Measurements from ENCODE around the gene TPH2.

Gene TPH2

DNA sequence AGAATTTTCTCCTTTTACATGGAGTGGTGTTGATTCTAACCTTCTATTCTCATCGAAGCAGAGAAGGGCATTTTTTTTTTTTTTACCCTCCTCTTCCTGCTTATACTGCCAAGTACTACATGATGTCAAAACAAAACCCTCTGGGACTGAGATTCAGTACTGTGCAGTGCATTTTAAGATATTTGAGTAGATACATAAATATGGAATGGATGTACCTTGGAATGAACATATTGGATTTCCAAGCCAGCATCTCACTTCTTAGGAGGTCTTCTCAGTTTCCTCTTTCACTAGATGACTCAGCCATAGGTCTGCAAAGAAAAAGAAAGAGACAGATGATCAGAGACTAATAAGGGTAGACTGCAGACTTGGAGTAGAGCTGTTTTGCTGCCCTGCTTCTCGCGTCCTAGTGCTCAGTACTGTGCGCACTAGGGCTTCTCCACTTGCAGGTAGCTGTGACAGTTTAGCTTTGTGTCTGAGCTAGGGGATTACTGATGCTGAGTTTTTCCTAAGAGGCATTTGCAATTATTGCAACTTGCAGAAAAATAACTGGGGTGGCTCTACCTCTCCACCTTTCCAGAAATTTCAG is 20.4 kb downstream of the TPH2 start:
- peak; percentile 54 for DNase-seq (ENCODE audit: low read depth)

DNA sequence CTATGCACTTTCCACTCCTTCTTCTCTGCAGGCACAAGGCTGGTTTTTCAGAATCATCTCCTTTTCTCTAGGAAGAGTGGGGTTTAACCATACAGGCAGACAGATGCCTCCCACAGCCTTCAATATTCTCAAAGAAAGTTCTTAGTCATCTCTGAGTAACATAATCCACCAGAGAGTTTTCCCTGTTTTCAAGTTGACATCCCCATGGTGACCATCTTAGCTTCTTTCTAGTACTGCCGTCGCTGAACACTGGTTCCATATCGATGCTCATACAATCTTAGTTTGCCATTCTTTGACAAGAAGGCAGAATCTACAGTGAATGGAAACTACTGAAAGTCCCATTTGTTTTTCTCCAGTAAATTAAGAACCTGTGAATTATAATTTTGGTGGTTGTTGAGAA is 28.6 kb downstream of the TPH2 start:
- peak; percentile 21 for DNase-seq (ENCODE audit: low read depth)

DNA sequence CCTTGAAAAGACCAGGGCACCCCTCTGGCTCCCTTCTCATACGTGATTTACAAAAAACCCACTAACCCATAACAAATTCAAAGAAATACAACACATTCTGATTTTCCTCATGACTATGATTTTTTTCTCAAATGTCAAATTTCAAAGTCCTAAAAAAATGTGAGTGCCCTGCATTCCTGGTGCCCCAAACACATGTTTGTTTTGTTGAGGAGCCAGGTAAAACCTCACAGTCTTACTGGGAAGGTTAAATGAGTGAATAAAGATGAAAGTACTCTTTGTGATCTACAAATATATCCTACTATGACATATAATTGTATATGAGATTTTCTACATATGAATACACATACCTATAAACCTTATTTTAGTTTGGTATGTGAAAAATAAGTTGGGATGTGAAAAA is 30.7 kb downstream of the TPH2 start:
- no peak for DNase-seq (ENCODE audit: low read depth)

DNA sequence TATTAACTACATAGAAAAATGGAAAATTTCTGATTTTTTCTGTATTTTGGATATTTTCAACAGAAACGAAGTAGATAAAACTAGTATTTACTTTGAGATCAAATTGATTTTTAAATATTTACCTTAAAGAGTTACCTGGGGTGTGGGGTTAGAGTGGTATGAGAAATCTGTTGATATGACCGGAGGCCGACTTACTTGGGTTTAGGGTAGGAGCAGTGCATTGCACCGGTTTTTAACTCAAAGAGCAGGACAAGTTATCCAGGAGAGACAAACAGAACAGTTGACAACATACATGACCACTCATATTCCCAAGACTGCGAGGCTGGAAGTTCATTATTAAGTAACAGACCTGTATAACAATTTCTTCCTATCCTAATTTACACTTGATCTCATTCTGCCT is 31.4 kb downstream of the TPH2 start:
- no peak for DNase-seq (ENCODE audit: low read depth)

DNA sequence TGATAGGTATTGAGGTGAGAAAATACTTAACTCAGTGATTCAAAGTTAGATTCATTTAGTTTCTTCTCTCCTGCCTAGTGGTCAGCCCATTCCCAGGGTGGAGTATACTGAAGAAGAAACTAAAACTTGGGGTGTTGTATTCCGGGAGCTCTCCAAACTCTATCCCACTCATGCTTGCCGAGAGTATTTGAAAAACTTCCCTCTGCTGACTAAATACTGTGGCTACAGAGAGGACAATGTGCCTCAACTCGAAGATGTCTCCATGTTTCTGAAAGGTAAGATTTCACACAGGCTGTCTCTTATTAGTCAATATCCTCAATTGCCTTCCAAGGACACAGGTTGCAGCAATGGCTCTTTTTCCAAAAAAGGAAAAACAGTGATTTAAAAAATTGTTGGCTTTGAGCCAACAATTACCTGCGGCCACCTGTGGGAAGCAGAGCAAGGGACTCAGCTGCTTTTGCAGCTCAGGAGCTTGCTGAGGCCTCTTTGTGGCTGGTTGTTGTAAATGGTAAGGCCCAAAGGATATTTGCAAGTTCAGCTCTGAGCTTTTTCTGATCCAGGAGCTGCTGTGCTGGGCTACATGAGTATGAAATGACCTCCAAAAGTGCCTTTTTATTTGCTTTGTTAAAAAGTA is 33.9 kb downstream of the TPH2 start:
- DNase-seq (ENCODE audit: low read depth) = no peak

DNA sequence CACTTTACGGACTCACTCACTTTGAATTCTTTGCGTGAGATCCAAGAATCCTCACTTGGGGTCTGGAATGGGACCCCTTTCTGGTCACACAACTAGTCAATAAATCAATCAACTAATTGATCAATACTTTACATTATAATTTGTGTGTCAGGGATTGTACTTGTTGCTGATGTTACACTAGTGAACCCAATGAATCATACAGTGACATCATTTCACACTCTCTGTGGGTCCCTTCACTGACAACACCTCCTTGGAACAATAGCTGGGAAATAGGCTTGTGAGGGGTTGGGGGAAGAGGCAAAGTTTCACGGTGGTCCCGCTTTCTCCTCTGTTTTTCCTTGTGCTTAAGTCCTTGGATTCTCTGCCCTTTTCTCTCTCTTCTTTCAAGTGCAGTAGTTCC is 35.0 kb downstream of the TPH2 start:
- peak; percentile 5 for DNase-seq (ENCODE audit: low read depth)

DNA sequence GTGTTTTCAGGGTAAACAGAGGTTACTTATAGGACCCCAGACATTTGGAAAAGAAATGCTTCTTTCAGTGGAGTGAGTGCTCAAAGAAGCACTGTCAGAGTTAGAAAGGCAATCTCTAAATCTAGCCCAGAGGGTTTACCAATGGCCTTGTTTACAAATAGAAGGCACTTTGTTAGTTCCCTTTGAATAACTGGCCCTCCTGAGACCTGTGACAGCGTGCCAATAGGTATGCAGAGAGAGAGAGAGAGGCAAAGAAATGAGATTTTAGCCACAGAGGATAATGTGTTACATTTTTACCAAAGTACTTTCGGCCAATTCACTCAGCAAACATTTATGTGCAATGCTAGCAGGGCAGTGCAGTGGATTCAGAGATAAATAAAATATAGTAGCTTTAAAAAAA is 41.9 kb downstream of the TPH2 start:
- no peak for DNase-seq (ENCODE audit: low read depth)

DNA sequence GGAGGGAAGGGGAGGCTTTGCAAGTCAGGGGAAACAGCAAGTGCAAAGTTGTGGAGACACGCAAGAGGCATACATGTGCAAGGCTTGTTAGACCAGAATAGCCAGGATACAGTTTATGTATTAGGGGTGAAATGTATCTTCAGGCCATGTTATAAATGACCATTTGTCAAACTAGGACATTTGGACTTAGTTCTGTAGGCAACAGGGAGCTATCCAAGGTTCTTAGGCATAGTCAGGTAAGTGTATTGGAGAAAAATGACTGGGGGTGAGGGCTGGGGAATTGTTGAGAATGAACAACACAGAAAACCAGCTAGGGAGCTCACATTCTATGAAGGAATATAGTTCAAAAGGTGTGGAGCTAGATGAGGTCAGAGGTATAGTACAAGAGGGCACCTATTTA is 42.5 kb downstream of the TPH2 start:
- peak; percentile 15 for DNase-seq (ENCODE audit: low read depth)

DNA sequence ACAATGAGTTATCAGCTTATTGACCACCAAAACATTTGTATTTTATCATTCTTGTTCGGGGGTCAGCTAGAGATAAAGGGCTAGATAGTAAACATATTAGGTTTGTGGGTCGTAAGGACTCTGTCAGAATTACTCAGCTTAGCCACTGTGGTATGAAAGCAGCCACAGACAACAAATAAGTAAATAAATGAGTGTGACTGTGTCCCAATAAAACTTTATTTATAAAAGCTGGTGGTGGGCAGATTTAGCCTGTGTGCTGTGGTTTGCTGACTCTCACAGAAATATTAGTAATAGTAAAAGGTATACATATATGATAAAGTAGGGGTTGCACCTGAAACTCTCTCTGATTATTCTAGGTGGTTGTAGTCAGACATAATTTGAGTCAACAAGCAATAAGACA is 56.1 kb downstream of the TPH2 start:
- DNase-seq (ENCODE audit: low read depth) = no peak

DNA sequence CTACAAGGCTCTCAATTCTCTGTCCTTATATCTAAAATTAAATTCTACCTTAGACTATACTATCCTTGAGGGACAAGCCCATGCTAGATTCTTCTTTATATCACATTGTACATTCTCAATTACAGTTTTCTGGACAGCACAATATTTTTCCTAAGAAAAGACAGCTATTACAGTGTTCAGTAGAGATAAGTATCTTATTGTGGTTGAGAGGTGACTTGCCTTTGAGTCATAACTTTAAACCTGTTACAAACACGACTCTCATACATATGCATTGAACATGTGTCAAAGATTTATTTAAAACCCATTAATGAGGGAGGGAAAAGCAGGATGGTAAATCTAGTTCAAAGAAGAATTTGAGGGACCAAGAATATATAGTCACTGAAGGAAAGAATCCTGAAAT is 61.1 kb downstream of the TPH2 start:
- peak; percentile 6 for DNase-seq (ENCODE audit: low read depth)

DNA sequence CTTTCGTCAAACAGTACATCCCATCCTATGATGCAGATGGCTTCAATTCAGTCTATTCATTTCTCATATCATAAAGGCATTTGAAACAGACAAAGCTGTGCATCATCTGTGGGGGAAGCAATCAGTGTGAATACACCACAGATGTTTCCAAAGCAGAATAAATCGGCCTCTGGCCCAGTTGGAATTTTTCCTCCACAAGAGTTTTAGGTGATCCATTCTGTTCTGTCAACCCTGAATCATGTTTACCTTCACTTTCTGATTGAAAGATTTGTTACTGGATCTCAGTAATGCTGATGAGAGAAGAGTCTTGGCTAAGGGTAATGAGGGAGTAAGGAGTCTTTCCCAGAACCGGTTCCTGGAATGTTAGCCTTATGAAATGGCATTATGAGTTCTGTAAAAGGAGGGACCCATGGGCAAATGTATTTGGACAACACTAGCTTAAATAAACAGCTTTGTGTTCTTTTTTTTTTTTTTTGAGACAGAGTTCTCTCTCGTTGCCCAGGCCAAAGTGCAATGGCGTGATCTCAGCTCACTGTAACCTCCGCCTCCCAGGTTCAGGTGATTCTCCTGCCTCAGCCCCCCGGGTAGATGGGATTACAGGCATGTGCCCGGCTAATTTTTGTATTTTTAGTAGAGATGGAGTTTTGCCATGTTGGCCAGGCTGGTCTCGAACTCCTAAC is 62.5 kb downstream of the TPH2 start:
- no peak for DNase-seq (ENCODE audit: low read depth)

DNA sequence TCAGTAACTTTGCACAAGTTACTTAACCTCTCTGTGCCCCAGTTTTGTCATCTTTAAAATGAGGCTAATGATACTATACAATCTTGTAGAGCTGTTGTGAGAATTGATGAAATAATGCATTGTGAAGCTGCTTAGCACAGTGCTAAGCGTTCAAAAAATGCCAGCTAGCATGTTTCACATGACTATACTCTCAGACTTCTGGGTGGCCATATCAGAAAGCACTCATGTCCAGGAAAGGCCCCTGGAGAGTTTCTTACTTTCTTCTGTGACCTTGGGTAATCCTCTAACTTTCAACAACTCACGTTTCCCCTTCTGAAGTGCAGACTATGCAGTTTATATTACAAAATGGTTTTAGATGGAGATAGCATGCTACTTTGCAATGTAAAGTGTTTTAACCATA is 68.1 kb downstream of the TPH2 start:
- no peak for DNase-seq (ENCODE audit: low read depth)

DNA sequence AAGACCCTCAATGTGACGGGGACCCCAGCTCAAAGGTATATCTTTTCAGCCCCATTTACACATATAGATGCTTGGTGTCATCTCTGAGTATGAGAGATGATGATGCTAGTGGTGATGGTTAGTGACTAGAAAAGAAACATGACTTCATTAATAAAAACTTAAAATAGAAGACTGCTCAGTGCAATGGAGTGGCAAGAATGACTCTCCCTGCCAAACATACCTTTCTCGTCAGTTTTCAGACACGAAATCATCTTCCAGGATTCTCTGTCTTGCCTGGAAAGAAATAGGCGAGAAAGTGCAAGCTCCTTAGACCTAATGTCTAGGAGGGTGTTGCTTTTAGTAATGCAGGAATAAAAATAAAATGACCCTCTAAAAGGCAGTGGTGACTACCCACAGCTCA is 71.7 kb downstream of the TPH2 start:
- peak; percentile 16 for DNase-seq (ENCODE audit: low read depth)

DNA sequence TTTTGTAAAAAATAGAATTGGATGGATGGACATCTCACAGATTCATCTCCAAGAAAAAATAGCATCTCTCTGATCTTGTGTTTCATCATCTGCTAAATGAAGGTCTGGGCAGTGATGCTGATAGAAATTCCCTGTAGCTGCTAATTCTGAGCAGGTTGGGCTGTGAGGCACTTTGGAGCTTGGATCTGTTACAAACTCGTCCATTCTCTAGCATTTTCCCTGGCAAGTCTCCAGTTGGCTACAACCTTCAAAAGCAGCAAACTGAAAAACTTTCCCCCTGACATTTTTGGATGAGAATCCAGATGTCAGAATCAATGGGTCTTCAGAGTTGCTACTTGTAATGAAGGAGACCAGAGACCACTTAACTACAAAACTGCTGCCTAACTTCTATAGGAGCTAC is 72.7 kb downstream of the TPH2 start:
- DNase-seq (ENCODE audit: low read depth) = peak; percentile 13

DNA sequence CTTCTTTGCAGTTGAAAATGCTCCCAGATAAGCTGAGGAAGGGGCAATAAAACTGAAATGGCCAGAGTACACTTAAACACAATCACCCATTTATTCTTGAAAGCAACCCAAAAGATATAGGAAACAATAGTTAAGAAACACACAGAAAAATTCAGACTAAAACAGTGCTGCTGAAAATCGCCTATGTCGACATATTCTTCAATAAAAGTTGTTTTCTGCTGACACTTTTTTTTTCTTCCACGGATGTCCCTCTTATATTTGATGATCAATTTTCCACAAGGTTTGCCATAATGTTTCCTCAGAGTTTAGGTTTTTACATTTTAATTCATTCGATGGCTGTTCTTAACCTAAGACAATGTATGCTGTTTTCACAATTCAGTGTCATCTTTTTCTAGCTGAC is 74.2 kb downstream of the TPH2 start:
- DNase-seq (ENCODE audit: low read depth) = no peak

DNA sequence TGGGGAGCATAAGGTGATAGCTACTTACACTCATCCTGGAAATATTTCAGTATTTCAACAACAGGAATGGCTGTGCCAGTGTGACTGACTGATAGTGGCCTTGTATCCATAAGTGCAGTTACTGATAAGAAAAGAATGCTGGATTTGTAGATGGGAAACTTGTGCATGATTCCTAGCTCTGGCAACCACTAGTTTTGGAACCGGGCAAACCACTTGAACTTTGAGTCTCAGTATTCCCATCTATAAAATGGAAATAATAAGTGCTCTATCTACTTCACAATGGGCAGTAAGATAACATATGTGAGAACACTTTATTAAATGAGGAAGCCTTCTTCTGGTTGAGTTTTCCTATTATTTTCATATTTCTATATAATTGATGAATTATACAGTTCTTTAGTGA is 77.2 kb downstream of the TPH2 start:
- no peak for DNase-seq (ENCODE audit: low read depth)

DNA sequence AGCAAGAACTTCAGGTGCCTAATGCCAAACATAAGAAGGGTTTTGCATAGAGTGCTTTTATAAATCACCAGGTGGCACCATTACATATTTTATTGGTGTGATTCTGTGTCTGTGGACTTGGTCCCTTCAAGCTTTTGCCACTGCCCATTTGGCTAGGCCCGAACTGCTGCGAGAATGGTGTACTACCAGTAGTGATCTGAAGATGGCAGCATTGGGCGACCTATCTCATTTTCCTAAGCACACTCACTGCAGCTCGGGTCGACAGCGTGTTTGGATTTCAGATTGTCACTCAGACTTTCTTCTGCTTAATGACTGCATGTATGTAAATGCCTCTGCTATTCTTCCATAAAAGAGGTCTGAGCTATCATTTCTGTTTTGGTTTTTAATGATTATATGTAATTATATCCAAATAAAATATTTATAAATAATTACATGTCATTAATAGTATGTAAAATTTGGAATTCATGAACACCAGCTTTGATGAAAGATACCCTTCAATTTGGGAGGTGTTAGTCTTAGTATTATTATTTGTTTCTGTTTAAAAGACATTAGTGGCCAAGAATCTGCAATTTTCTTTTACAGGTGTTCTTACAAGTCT is 78.5 kb downstream of the TPH2 start:
- DNase-seq (ENCODE audit: low read depth) = peak; percentile 68

DNA sequence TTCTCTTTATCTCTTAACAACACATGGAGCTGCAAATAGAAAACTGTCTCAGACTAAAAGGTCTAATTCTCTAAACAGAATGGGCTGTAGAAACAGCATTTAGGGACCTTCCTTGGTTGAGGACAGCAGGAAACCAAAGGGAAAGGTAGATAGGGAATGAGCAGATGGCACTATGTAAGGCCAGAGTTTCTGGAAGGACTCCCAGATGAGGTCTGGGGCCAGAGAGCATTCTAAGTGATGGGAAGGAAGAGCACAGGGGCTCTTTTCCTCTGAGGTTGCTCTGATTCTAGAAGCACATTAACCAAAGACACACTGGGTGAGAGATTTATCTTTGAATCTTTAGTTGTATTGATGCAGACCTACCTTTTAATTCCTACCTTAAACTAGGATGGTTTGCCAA is 79.4 kb downstream of the TPH2 start:
- no peak for DNase-seq (ENCODE audit: low read depth)

DNA sequence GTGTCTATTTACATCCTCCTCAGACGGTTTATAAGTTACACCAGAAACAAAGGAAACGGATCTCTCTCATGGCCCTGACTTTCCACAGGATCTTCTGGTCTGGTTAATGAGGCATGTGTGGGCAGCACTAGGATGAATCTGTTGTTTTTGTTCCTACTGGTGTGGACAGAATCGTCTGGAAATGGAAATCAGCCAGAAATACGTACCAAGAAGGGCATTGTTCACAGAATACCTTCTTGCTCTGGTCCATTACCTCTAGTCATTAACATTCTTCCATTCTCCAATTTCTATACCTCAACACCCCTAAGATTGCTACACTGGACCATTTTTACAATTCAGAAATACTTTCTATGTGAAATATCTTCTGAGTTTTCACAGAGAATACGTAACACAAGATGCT is 86.0 kb downstream of the TPH2 start:
- DNase-seq (ENCODE audit: low read depth) = no peak

DNA sequence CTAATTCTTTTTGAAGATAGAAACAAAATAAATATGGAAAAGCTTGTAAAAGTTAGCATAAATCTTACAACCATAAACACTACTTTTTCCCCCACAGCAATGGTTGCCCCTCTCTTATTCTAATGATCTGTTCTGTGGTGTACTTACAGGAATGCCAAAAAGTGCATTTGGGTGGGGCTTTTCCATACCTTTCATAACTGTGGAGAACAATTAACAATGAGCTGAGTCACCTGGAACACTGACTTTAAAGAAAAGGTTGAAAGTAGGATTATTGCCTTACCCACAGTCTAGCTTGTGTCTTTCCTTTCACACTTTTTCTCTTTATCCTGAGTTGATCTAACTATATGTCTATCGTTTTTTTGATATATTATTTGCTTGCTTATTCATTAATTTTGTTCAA is 86.9 kb downstream of the TPH2 start:
- DNase-seq (ENCODE audit: low read depth) = no peak

DNA sequence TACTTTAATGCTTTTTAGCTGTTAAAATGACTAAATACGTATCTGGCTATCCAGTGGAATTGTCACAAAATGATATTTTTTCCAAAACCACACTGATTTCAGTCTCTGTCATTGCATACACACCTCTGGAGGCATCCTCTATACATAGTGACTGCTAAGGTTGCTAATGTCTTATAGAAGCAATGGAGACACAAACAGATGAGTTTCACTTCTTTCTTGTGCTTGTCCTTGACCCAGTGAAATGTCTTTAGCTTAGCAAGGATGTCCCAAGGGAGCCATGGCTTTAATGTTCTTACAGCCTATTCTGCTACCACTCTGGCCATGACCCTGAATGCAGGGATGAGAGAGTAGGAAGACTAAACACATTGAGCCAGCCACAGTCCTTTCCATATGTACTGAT is 90.3 kb downstream of the TPH2 start:
- DNase-seq (ENCODE audit: low read depth) = no peak

DNA sequence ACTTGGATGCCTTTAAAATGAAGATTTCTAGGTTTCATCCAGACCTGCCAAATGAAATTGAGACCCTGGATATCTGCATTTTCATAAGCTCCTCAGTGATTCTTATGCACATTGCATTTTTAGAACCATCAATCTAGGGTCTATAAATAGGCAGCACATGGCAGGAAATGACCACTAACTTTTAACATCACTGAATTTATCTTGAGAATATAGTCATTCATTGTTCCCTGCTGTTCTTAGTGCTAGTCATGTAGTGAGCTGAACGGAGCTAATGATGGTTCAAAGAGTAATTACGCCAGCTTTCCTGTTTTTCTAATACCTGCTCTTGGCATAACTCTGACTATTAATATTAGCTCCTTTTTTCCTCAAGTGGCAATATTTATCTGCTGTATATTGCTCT is 91.6 kb downstream of the TPH2 start:
- DNase-seq (ENCODE audit: low read depth) = peak; percentile 6

DNA sequence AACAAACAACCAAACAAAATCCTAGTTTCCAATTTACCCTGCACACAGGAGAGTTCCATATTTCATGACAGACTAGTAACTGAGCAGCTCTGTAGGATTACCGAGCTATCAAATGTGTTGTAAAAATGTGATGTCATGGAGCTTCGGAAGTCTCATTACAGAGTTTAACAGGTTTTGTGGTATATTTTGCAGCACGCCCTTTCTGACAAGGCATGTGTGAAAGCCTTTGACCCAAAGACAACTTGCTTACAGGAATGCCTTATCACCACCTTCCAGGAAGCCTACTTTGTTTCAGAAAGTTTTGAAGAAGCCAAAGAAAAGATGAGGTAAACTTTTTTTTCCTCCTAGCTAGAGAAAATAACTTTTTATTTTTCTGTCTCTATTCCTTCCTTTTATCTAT is 92.4 kb downstream of the TPH2 start:
- no peak for DNase-seq (ENCODE audit: low read depth)

DNA sequence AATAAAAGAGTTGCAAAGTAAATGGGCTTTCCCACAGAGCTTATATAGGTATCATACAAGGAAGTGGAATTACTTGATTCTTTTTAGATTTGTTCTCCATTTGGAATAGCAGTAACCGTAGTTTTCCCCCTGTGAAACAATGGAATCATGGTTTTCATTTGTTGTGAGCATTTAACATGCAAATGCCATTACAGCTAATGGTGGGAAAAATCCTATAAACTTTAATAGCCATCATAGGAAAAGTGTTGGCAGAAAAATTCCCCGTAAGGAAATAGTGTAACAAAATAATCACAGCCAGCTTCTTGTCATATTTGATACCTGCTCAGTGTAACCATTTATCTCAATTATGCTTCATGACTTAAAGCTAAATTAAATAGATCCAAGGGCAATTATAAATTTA is 95.3 kb downstream of the TPH2 start:
- DNase-seq (ENCODE audit: low read depth) = no peak
